Mesendoderm (in vitro differentiated cells): ENCODE measurements around the gene MAP2K4. TPM values are rescaled to one million over a fixed set of nuclear protein-coding genes. Genes with fewer than 3 reads are reported as not detected.
A peak's percentile ranks its signal among the peaks of the same experiment; 100 is the strongest.

Experiments
- DNase-seq: peaks from one replicate; pipeline ENCODE4 v3.0.0; 2013
- H2AK5ac ChIP-seq: 2 replicates; pipeline ENCODE4 v1.6.1; 2013; ENCODE audit warnings: low read length, inconsistent platforms
- H2BK120ac ChIP-seq: 2 replicates; pipeline ENCODE4 v1.6.1; 2013; ENCODE audit warnings: low read depth, mild to moderate bottlenecking, low read length, moderate library complexity, mixed read lengths
- H2BK15ac ChIP-seq: replicated peaks from 2 replicates; pipeline ENCODE4 v1.6.1; 2013; ENCODE audit warnings: low read depth, mild to moderate bottlenecking, moderate library complexity
- H2BK5ac ChIP-seq: 2 replicates; pipeline ENCODE4 v1.6.1; 2013; ENCODE audit warnings: low read length, inconsistent platforms
- H3K18ac ChIP-seq: 2 replicates; pipeline ENCODE4 v1.6.1; 2013; ENCODE audit warnings: mild to moderate bottlenecking, low read length, mixed read lengths
- H3K23ac ChIP-seq: one replicate; pipeline ENCODE4 v1.6.1; 2013; ENCODE audit warnings: low read length
- H3K27ac ChIP-seq: 2 replicates; pipeline ENCODE4 v1.5.1; 2013; ENCODE audit warnings: low read depth, mild to moderate bottlenecking, inconsistent platforms, low read length, moderate library complexity
- H3K27me3 ChIP-seq: 2 replicates; pipeline ENCODE4 v1.6.1; 2013; ENCODE audit warnings: low read length, control low read depth, mild to moderate bottlenecking, inconsistent platforms; ENCODE audit not compliant: insufficient read depth, poor library complexity
- H3K36me3 ChIP-seq: 2 replicates; pipeline ENCODE4 v1.6.1; 2013; ENCODE audit warnings: low read length, inconsistent platforms; ENCODE audit not compliant: control insufficient read depth, insufficient read depth
- H3K4ac ChIP-seq: one replicate; pipeline ENCODE4 v1.6.1; 2013; ENCODE audit warnings: low read depth, mild to moderate bottlenecking, low read length, moderate library complexity
- H3K4me1 ChIP-seq: 2 replicates; pipeline ENCODE4 v1.6.1; 2013; ENCODE audit warnings: low read depth, low read length, inconsistent platforms; ENCODE audit not compliant: control insufficient read depth
- H3K4me2 ChIP-seq: 2 replicates; pipeline ENCODE4 v1.6.1; 2013; ENCODE audit warnings: low read length
- H3K4me3 ChIP-seq: 2 replicates; pipeline ENCODE4 v1.5.1; 2013; ENCODE audit warnings: mild to moderate bottlenecking, low read length
- H3K56ac ChIP-seq: one replicate; pipeline ENCODE4 v1.6.1; 2013; ENCODE audit warnings: low read length
- H3K79me1 ChIP-seq: 2 replicates; pipeline ENCODE4 v1.6.1; 2013; ENCODE audit warnings: low read length, inconsistent platforms
- H3K79me2 ChIP-seq: 2 replicates; pipeline ENCODE4 v1.6.1; 2013; ENCODE audit warnings: mild to moderate bottlenecking, low read length; ENCODE audit not compliant: control insufficient read depth, insufficient read depth
- H3K9ac ChIP-seq: 2 replicates; pipeline ENCODE4 v1.6.1; 2013; ENCODE audit warnings: low read length, inconsistent platforms
- H4K5ac ChIP-seq: one replicate; pipeline ENCODE4 v1.6.1; 2013; ENCODE audit warnings: low read length
- H4K8ac ChIP-seq: one replicate; pipeline ENCODE4 v1.6.1; 2013; ENCODE audit warnings: low read depth, mild to moderate bottlenecking, control low read depth, low read length, moderate library complexity
- WGBS: extraction: QIAGEN DNeasy Blood & Tissue Kit; methylation state at CpG from one replicate; pipeline ENCODE4 v1.1.7; 2013; ENCODE audit warnings: low lambda C conversion rate, missing lambda C conversion rate; ENCODE audit not compliant: insufficient coverage; ENCODE audit errors: extremely low coverage; 5-methylcytosine and 5-hydroxymethylcytosine counted together
- small RNA-seq: library from polyadenylated mRNA; stranded (forward); fragments of <200 nt; extraction: miRNeasy Mini kit (QIAGEN cat#:217004); gene quantifications from one replicate; pipeline ENCODE3, GENCODE V24; 2013; ENCODE audit not compliant: insufficient read depth

MAP2K4 gene

DNA sequence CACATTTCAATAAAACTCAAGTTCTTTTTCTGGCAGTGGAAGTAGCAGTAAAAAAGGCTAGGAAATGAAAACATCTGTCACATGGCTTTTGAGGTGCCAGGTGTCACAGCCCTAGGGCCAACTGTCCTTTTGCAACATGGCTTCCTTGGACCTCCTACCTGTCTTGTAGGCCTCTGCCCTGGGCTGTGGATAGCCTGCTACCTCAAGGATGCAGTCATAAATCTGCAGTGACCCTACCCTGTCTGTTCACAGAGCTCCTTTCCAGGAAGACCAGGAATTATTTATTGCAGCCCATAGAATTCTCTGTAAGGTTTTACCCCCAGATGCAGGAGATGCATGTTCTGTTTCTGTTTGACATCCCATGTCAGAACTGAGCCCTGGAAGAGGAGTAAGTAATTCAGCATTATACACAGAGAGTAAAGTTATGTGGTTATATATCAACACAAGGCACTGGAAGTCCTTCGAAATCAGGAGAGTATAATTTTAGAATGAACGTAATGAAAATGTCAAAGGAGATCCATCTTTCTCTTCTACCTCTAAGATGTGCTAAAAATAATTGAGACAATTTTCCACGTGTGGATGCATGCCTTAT is 172.6 kb downstream of the MAP2K4 start:
- H3K36me3 ChIP-seq = no peaks in the 10 kb centered on the region
- no CpG with 5 or more reads among the region's 3 CpGs for WGBS
- no peaks in the 10 kb centered on the region for H3K4me1 ChIP-seq
- no peak overlapping the region for H4K5ac ChIP-seq
- no peaks in the 10 kb centered on the region for H3K27me3 ChIP-seq
- H3K4ac ChIP-seq = no peak overlapping the region
- H3K9ac ChIP-seq = no peak overlapping the region
- H3K4me3 ChIP-seq = no peak overlapping the region
- H3K23ac ChIP-seq = no peak overlapping the region
- H3K27ac ChIP-seq = no peak overlapping the region
- no peak overlapping the region for H2BK120ac ChIP-seq
- H2BK15ac ChIP-seq = no peak overlapping the region
- H3K79me2 ChIP-seq = no peaks in the 10 kb centered on the region
- H3K4me2 ChIP-seq = no peak overlapping the region
- no peak overlapping the region for H2BK5ac ChIP-seq
- no peak for DNase-seq
- H3K18ac ChIP-seq = no peak overlapping the region
- no peaks in the 10 kb centered on the region for H3K79me1 ChIP-seq
- H2AK5ac ChIP-seq = no peak overlapping the region
- H4K8ac ChIP-seq = no peak overlapping the region
- H3K56ac ChIP-seq = no peak overlapping the region

Small RNA genes within 50 kb of the gene (small RNA-seq; reads per million reads assigned to genes)
- gene MIR744 (1,413 reads per million, percentile 99 among the genes with 10 or more reads in this experiment), gene RNU11-2P (not detected)
